Kidney (tissue), 14 donors: ENCODE measurements around the gene ANO7. TPM values are rescaled to one million over a fixed set of nuclear protein-coding genes. Genes with fewer than 3 reads are reported as not detected.

Source experiments
- DNase-seq, 5 donors: peaks; one replicate each; pipeline ENCODE4 v3.0.0-alpha.2; 2013 to 2020
- FAIRE-seq: peaks from 2 replicates; lab custom pipeline; 2012; peaks lifted over from hg19 to GRCh38; lab: Jason Lieb, UNC
- H3K27ac ChIP-seq, 2 donors: one replicate each; pipeline ENCODE4 v1.7.0; 2013; ENCODE audit warnings: low read depth in 2 of 2, low read length in 2 of 2, inconsistent platforms in 1 of 2
- H3K27me3 ChIP-seq: one replicate; pipeline ENCODE4 v1.7.1; 2013; ENCODE audit warnings: low read length, inconsistent platforms; ENCODE audit not compliant: control insufficient read depth, insufficient read depth
- H3K36me3 ChIP-seq, 3 donors: one replicate each; pipeline versions ENCODE4 v1.7.0 to v1.7.1; 2013; ENCODE audit warnings: low read length in 3 of 3, control low read depth in 1 of 3, inconsistent platforms in 1 of 3; ENCODE audit not compliant: insufficient read depth in 3 of 3, control insufficient read depth in 2 of 3
- H3K4me1 ChIP-seq, 3 donors: one replicate each; pipeline versions ENCODE4 v1.7.0 to v1.7.1; 2013; ENCODE audit warnings: low read length in 3 of 3, inconsistent platforms in 1 of 3, low read depth in 1 of 3; ENCODE audit not compliant: control insufficient read depth in 2 of 3, insufficient read depth in 2 of 3
- H3K4me3 ChIP-seq, 3 donors: one replicate each; pipeline versions ENCODE4 v1.7.0 to v1.8.1; 2013; ENCODE audit warnings: low read length in 3 of 3, control low read depth in 1 of 3, inconsistent platforms in 1 of 3
- H3K9ac ChIP-seq, 3 donors: one replicate each; pipeline versions ENCODE4 v1.7.0 to v1.7.1; 2013; ENCODE audit warnings: low read length in 3 of 3, control low read depth in 1 of 3, inconsistent platforms in 1 of 3
- H3K9me3 ChIP-seq, 3 donors: one replicate each; pipeline versions ENCODE4 v1.7.0 to v1.7.1; 2013; ENCODE audit warnings: low read length in 3 of 3, control low read depth in 1 of 3, inconsistent platforms in 1 of 3; ENCODE audit not compliant: control insufficient read depth in 2 of 3, insufficient read depth in 1 of 3
- intact Hi-C: fragments of 100-400 bp; cut with DNase I; formaldehyde crosslinking; loops from one replicate; pipeline ENCODE4 v1.11.1; 2022
- polyA plus RNA-seq: library from polyadenylated mRNA; stranded (reverse); fragments of 350-450 nt; fragmentation: Illumina TruSeq; extraction: RNeasy Lipid Tissue Mini Kit (QIAGEN cat#74804); gene quantifications from one replicate; pipeline ENCODE4 v1.2.3, GENCODE V29; 2014; ENCODE audit warnings: low read depth, low replicate concordance; ENCODE audit not compliant: insufficient read depth
- total RNA-seq: library from RNA; stranded (reverse); fragmentation: NEBNext Ultra II Directional; extraction: Animal tissue kit (Norgen Biotek cat#: 25700); gene quantifications from one replicate; pipeline ENCODE4 v1.2.1, GENCODE V29; 2021
- TF ChIP-seq, protein P1 (sequence below): IDR thresholded peaks from 3 replicates; pipeline ENCODE4 v1.5.1; 2012; ENCODE audit warnings: mild to moderate bottlenecking, moderate library complexity, borderline replicate concordance; ENCODE audit not compliant: insufficient read depth; ENCODE audit errors: extremely low read depth
- donor health status: control.
- donor health status: control.
- donor health status: control.
- donor health status: control.
- donor health status: control.
- donor health status: DM: yes; HTN: yes; CAD: no.
- donor health status: Normal renal cell carcinoma (clear cell type).

The ANO7 gene
- total and polyA plus RNA-seq, 2 donors from 2014 or later, result 1.1 to 1.9 TPM

DNA sequence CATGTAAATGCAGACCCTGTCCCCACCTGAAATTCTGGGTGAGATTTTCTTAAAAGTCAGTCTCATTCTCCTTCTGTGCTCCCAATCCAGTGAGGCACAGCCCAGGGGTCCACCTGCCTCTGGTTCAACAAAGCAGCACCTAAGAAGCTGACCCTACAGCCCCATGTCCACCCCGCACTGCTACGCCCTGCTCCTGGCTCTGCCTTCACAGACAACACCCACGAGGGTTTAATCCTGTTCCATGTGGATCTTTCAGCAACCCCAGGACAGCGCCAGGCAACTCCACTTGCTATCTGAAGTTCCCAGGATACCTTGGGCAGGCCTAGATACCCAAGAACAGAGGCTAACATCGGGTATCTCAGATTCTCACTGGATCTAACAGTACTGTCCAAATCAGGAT, 82.1 kb downstream of the ANO7 start:
- FAIRE-seq (no peak), DNase-seq (no peak)
- H3K9ac ChIP-seq, result peak overlapping the region in 1 of 3 donors; percentile 74
- no peak overlapping the region for H3K27ac ChIP-seq
- peaks cover 0 to 29% (median 15%) of the 10 kb centered on the region in 3 donors for H3K4me1 ChIP-seq
- H3K9me3 ChIP-seq, result no peaks in the 10 kb centered on the region
- TF ChIP-seq, protein P1, sequence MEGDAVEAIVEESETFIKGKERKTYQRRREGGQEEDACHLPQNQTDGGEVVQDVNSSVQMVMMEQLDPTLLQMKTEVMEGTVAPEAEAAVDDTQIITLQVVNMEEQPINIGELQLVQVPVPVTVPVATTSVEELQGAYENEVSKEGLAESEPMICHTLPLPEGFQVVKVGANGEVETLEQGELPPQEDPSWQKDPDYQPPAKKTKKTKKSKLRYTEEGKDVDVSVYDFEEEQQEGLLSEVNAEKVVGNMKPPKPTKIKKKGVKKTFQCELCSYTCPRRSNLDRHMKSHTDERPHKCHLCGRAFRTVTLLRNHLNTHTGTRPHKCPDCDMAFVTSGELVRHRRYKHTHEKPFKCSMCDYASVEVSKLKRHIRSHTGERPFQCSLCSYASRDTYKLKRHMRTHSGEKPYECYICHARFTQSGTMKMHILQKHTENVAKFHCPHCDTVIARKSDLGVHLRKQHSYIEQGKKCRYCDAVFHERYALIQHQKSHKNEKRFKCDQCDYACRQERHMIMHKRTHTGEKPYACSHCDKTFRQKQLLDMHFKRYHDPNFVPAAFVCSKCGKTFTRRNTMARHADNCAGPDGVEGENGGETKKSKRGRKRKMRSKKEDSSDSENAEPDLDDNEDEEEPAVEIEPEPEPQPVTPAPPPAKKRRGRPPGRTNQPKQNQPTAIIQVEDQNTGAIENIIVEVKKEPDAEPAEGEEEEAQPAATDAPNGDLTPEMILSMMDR, result no peak
- H3K4me3 ChIP-seq, result peak overlapping the region in 2 of 3 donors; percentile 85 to 86
- no peaks in the 10 kb centered on the region for H3K27me3 ChIP-seq
- H3K36me3 ChIP-seq, result peaks cover under 1 to 15% (median 15%) of the 10 kb centered on the region in 3 donors
- intact Hi-C loops, result no loop called here

DNA sequence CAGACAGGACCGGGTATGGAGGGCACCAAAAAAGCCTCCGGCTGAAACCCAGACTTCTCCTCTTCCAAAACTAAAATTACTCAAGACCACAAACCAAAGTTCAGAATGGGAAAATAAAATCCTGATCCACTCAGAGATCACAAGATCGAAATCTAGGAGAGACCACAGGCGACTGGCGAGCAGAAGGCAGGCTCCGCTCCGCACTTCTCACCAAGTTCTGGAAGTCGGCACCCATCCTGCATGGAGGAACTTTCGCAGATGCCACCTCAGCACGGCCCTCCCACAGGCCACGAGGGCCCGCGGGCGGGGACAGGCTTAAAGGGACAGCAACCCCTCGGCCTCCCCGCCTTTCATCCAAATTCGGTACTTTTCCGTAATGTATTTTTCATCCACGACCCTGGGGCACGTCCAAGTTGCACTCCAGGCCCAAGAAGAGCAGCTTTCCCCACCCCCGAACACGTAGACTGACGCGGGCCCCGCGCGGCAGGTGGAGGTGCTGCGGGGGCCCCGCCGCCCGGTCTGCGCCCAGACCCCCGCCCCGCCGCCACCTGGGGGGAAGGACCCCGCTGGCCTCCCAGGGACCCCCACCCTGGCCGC, 83.3 kb downstream of the ANO7 start:
- peak overlapping the region; percentile 65 to 91 for H3K27ac ChIP-seq
- intact Hi-C loops, result no loop called here
- H3K27me3 ChIP-seq, result no peaks in the 10 kb centered on the region
- peak overlapping the region; percentile 74 to 77 (median 74) for H3K9ac ChIP-seq
- DNase-seq (peak; percentile 72 to 94 (median 84)), FAIRE-seq (no peak)
- H3K36me3 ChIP-seq, result peaks cover 0 to 8% (median 7%) of the 10 kb centered on the region in 3 donors
- H3K4me1 ChIP-seq, result peaks cover 0 to 29% (median 15%) of the 10 kb centered on the region in 3 donors
- H3K4me3 ChIP-seq, result peak overlapping the region; percentile 77 to 86 (median 85)
- H3K9me3 ChIP-seq, result no peaks in the 10 kb centered on the region
- TF ChIP-seq, protein P1, result no peak

DNA sequence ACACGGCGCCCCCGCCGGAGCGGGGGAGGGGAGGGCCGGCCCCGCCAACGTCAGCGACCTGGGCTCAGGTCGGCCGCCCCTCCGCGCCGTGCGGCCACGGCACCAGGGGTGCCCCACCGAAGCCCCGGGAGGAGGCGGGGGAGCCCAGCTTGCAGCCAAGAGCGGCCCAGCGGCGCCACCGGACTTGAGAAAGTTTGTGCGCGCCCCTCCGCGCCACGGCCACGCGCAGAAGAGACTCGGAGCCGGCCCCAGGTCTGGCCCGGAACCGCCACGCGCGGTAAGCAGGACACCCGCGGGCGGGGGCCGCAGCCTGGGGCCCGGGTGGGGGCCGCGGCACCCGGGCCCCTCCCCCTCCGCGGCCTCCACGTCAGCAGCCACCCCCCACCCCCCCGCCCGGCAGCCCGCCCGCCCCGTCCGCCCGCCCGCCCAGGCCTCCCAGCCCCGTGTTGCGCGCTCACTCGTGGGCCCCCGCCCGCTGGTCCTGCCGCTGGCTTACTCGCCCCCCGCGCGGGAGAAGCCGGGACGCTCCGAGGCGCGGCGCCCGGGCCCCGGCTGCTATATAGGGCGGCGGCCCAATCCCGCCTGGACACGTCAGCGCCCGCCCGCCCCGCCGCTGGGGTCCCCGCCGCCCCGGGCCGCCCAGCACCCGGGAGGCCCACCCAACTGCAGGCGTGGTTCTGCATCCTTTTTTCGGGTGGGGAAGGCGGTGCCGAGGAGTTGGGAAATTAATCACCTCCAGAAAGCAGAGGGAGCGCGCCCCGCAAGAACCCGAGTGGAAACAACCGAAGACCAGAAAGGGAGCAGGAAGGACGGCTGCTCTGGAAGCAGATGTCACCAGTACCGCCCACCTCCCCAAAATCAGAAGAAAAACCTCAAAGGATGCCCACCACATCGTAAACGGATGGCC, 84.1 kb downstream of the ANO7 start:
- intact Hi-C loops, result no loop called here
- peaks cover 0 to 28% (median 15%) of the 10 kb centered on the region in 3 donors for H3K4me1 ChIP-seq
- H3K4me3 ChIP-seq, result peak overlapping the region; percentile 63 to 86 (median 85)
- no peaks in the 10 kb centered on the region for H3K27me3 ChIP-seq
- TF ChIP-seq, protein P1, result no peak
- DNase-seq (peak; percentile 51 to 90 (median 71)), FAIRE-seq (no peak)
- H3K36me3 ChIP-seq, result peaks cover 0 to 4% (median under 1%) of the 10 kb centered on the region in 3 donors
- H3K27ac ChIP-seq, result peak overlapping the region; percentile 65 to 91
- H3K9ac ChIP-seq, result peak overlapping the region; percentile 23 to 74 (median 74)
- H3K9me3 ChIP-seq, result no peaks in the 10 kb centered on the region
